Esophagus (tissue), 2 donors: Measurements from ENCODE around the gene GMDS. TPM values are rescaled to one million over a fixed set of nuclear protein-coding genes. Genes with fewer than 3 reads are reported as not detected.

Experiments used
- H3K27ac ChIP-seq, 2 donors: one replicate each; pipeline ENCODE4 v1.5.1; 2013; ENCODE audit warnings: low read depth in 2 of 2, mild to moderate bottlenecking in 2 of 2, inconsistent platforms in 1 of 2, low read length in 1 of 2, moderate library complexity in 1 of 2
- H3K27me3 ChIP-seq, 2 donors: one replicate each; pipeline ENCODE4 v1.6.1; 2013; ENCODE audit warnings: low read length in 2 of 2, control low read depth in 1 of 2, mild to moderate bottlenecking in 1 of 2; ENCODE audit not compliant: insufficient read depth in 2 of 2, control insufficient read depth in 1 of 2
- H3K36me3 ChIP-seq, 2 donors: one replicate each; pipeline ENCODE4 v1.6.1; 2013; ENCODE audit warnings: low read length in 1 of 2; ENCODE audit not compliant: control insufficient read depth in 2 of 2, insufficient read depth in 2 of 2
- H3K4me1 ChIP-seq, 2 donors: one replicate each; pipeline ENCODE4 v1.6.1; 2013; ENCODE audit warnings: low read length in 1 of 2; ENCODE audit not compliant: control insufficient read depth in 2 of 2, insufficient read depth in 2 of 2
- H3K4me3 ChIP-seq, 2 donors: one replicate each; pipeline ENCODE4 v1.5.1; 2013; ENCODE audit warnings: low read length in 2 of 2, mild to moderate bottlenecking in 2 of 2, low read depth in 1 of 2, moderate library complexity in 1 of 2
- H3K9me3 ChIP-seq, 2 donors: one replicate each; pipeline ENCODE4 v1.6.1; 2013; ENCODE audit warnings: mild to moderate bottlenecking in 2 of 2, low read depth in 1 of 2, low read length in 1 of 2, moderate library complexity in 1 of 2; ENCODE audit not compliant: control insufficient read depth in 2 of 2, insufficient read depth in 1 of 2
- WGBS, 2 donors: extraction: QIAGEN DNeasy Blood & Tissue Kit; methylation state at CpG; one replicate each; pipeline ENCODE4 v1.1.7; 2013; 5-methylcytosine and 5-hydroxymethylcytosine counted together
- polyA plus RNA-seq, 2 donors: library from polyadenylated mRNA; stranded (reverse); fragments of 200-250 nt; gene quantifications; one replicate each; pipeline ENCODE4 v1.2.3, GENCODE V29; 2013
- donor health status: healthy with polysubstance abuse.
- donor health status: Bipolar disorder and iron deficiency.

The GMDS gene
- polyA plus RNA-seq, 2 donors = 42.4 to 54.5 TPM

GRCh38 chr6:1869769-1870168, 375.6 kb downstream of the GMDS start:
- no peaks in the 10 kb centered on the region for H3K4me1 ChIP-seq
- no peak overlapping the region for H3K4me3 ChIP-seq
- no peaks in the 10 kb centered on the region for H3K36me3 ChIP-seq
- no peaks in the 10 kb centered on the region for H3K9me3 ChIP-seq
- no peaks in the 10 kb centered on the region for H3K27me3 ChIP-seq
- WGBS, 2 donors = 93% methylated on average over 6 of the region's 6 CpGs
- H3K27ac ChIP-seq = no peak overlapping the region

- WGBS, 2 donors = 94 to 96% methylated on average over 3 of the region's 3 CpGs
- no peak overlapping the region for H3K4me3 ChIP-seq
- no peaks in the 10 kb centered on the region for H3K36me3 ChIP-seq
- no peaks in the 10 kb centered on the region for H3K27me3 ChIP-seq
- no peaks in the 10 kb centered on the region for H3K4me1 ChIP-seq
- H3K9me3 ChIP-seq = no peaks in the 10 kb centered on the region
- H3K27ac ChIP-seq = no peak overlapping the region
Measured at GRCh38 chr6:1869308-1869707, 376.1 kb downstream of the GMDS start.

GRCh38 chr6:1868561-1869261, 376.7 kb downstream of the GMDS start:
- no peaks in the 10 kb centered on the region for H3K27me3 ChIP-seq
- whole genome bisulfite sequencing, 2 donors = 89 to 94% methylated on average over 4 of the region's 4 CpGs
- H3K4me1 ChIP-seq = no peaks in the 10 kb centered on the region
- H3K4me3 ChIP-seq = no peak overlapping the region
- H3K9me3 ChIP-seq = no peaks in the 10 kb centered on the region
- H3K36me3 ChIP-seq = no peaks in the 10 kb centered on the region
- H3K27ac ChIP-seq = no peak overlapping the region

GRCh38 chr6:1867197-1867596, 378.2 kb downstream of the GMDS start:
- WGBS, 2 donors = 70 to 96% methylated on average over 3 of the region's 3 CpGs
- H3K4me1 ChIP-seq = no peaks in the 10 kb centered on the region
- no peak overlapping the region for H3K4me3 ChIP-seq
- H3K27me3 ChIP-seq = no peaks in the 10 kb centered on the region
- no peaks in the 10 kb centered on the region for H3K36me3 ChIP-seq
- H3K27ac ChIP-seq = no peak overlapping the region
- H3K9me3 ChIP-seq = no peaks in the 10 kb centered on the region

GRCh38 chr6:1865585-1865984, 379.8 kb downstream of the GMDS start:
- Histone ChIP-seq H3K9me3 (no peaks in the 10 kb centered on the region), H3K36me3 (no peaks in the 10 kb centered on the region), H3K27me3 (no peaks in the 10 kb centered on the region), H3K27ac (no peak overlapping the region), H3K4me1 (no peaks in the 10 kb centered on the region), H3K4me3 (no peak overlapping the region)
- WGBS, 2 donors = 77 to 92% methylated on average over 7 of the region's 7 CpGs

DNA sequence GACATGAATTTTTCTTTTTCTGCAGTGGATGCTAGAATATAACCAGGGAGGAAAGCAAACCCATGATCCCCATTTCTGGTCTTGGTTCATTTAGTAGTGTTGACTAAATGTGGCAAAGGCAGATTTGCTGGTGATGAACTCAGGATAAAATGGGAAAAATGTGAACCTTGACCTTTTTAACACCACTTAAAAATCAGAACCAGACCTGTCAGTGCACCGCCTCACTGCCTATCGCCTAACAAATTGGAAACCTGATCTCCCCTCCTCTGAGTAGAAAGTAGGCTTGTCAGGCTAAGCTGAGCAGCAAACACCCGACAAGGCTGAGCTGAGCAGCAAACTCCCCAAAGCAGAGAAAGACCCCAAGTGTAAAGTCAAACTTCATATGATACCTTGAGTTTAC, 380.9 kb downstream of the GMDS start:
- H3K9me3 ChIP-seq = no peaks in the 10 kb centered on the region
- H3K4me1 ChIP-seq = no peaks in the 10 kb centered on the region
- no peak overlapping the region for H3K4me3 ChIP-seq
- H3K36me3 ChIP-seq = no peaks in the 10 kb centered on the region
- H3K27ac ChIP-seq = no peak overlapping the region
- WGBS, 2 donors = 86 to 94% methylated on average over 3 of the region's 3 CpGs
- H3K27me3 ChIP-seq = no peaks in the 10 kb centered on the region

- no peak overlapping the region for H3K27ac ChIP-seq
- no peaks in the 10 kb centered on the region for H3K36me3 ChIP-seq
- no peaks in the 10 kb centered on the region for H3K9me3 ChIP-seq
- H3K4me3 ChIP-seq = no peak overlapping the region
- no peaks in the 10 kb centered on the region for H3K4me1 ChIP-seq
- no peaks in the 10 kb centered on the region for H3K27me3 ChIP-seq
- 37 to 44% methylated on average over 2 of the region's 2 CpGs for WGBS, 2 donors
Measured at GRCh38 chr6:1862411-1862810, 383.0 kb downstream of the GMDS start.

GRCh38 chr6:1860756-1861348, 384.6 kb downstream of the GMDS start:
- no peaks in the 10 kb centered on the region for H3K36me3 ChIP-seq
- H3K9me3 ChIP-seq = no peaks in the 10 kb centered on the region
- H3K4me3 ChIP-seq = no peak overlapping the region
- H3K27ac ChIP-seq = no peak overlapping the region
- H3K27me3 ChIP-seq = no peaks in the 10 kb centered on the region
- 88 to 96% methylated on average over 4 of the region's 4 CpGs for WGBS, 2 donors
- no peaks in the 10 kb centered on the region for H3K4me1 ChIP-seq

DNA sequence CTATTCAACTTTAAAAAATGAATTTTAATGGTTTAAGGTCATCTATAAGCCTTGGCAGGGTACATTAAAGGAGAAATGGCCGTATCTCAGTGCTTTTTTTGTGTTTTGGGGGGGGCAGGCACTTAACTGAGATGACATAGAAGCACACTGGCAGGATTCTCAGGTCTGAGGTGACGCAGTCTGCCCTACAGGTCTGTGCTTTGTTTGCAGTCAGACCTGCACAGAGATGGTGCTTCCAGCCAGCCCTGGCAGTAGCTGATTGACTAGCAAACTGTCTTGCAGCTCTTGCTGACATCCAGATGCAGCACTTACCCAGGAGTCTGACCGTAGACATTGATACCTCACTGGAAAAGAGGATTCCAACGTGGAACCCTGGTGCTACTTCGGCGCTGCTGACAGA, 386.5 kb downstream of the GMDS start:
- Histone ChIP-seq H3K4me1 (no peaks in the 10 kb centered on the region), H3K27ac (no peak overlapping the region), H3K27me3 (no peaks in the 10 kb centered on the region), H3K4me3 (no peak overlapping the region), H3K9me3 (no peaks in the 10 kb centered on the region), H3K36me3 (no peaks in the 10 kb centered on the region)
- WGBS, 2 donors = 93 to 96% methylated on average over 6 of the region's 6 CpGs

GRCh38 chr6:1858196-1858595, 387.2 kb downstream of the GMDS start:
- H3K4me1 ChIP-seq = no peaks in the 10 kb centered on the region
- no peaks in the 10 kb centered on the region for H3K27me3 ChIP-seq
- H3K36me3 ChIP-seq = no peaks in the 10 kb centered on the region
- no peak overlapping the region for H3K4me3 ChIP-seq
- no peaks in the 10 kb centered on the region for H3K9me3 ChIP-seq
- no peak overlapping the region for H3K27ac ChIP-seq
- WGBS, 2 donors = 39 to 56% methylated on average over 4 of the region's 4 CpGs
